PC-3 (cell line): ENCODE measurements around the gene SDK2. TPM values are rescaled to one million over a fixed set of nuclear protein-coding genes. Genes with fewer than 3 reads are reported as not detected.

Experiments used
- ATAC-seq: fragments of 200-7000 bp; cut with Tn5 transposase; 2 replicates; pipeline ENCODE4 v1.9.1; 2020; ENCODE audit warnings: mild to moderate bottlenecking, moderate library complexity
- BruUV-seq: library from RNA; stranded (reverse); fragments of 400-500 nt; replicated peaks from 2 replicates; lab custom pipeline; 2021; lab: Mats Ljungman, UMichigan
- CTCF ChIA-PET: fragments of 300-600 bp; sonication (Branson Sonifier 250); formaldehyde crosslinking; loops from one replicate; lab custom pipeline; 2022; ENCODE audit warnings: antibody characterized with exemption; lab: Charles Lee
- POLR2A ChIA-PET: fragments of 300-600 bp; sonication (Branson Sonifier 250); formaldehyde crosslinking; loops from one replicate; lab custom pipeline; 2022; ENCODE audit warnings: antibody characterized with exemption; ENCODE audit not compliant: unreplicated experiment; lab: Charles Lee
- DNase-seq: peaks from one replicate; pipeline ENCODE4 v3.0.0-alpha.2; 2015
- H2AFZ ChIP-seq: fragments of 300-600 bp; sonication (generic); 2 replicates; pipeline ENCODE4 v1.6.0; 2016; ENCODE audit warnings: antibody characterized with exemption, low read length
- H3F3A ChIP-seq: fragments of 300-600 bp; sonication (generic); one replicate; pipeline ENCODE4 v1.6.0; 2017; ENCODE audit warnings: antibody characterized with exemption, low read length, control low read depth, mild to moderate bottlenecking; ENCODE audit not compliant: unreplicated experiment
- H3K27ac ChIP-seq: fragments of 300-600 bp; sonication (generic); 2 replicates; pipeline ENCODE4 v1.5.1; 2016; ENCODE audit warnings: mild to moderate bottlenecking, low read length
- H3K27me3 ChIP-seq: fragments of 300-600 bp; sonication (generic); 2 replicates; pipeline ENCODE4 v1.6.1; 2016; ENCODE audit warnings: low read length, mixed read lengths
- H3K36me3 ChIP-seq: fragments of 300-600 bp; sonication (generic); 2 replicates; pipeline ENCODE4 v1.6.1; 2016; ENCODE audit warnings: low read depth, mixed run types, low read length, mixed read lengths
- H3K4me1 ChIP-seq: fragments of 300-600 bp; sonication (generic); 2 replicates; pipeline ENCODE4 v1.5.1; 2016; ENCODE audit warnings: low read length; ENCODE audit not compliant: insufficient read depth
- H3K4me2 ChIP-seq: fragments of 300-600 bp; sonication (generic); 2 replicates; pipeline ENCODE4 v1.6.0; 2016; ENCODE audit warnings: low read length
- H3K4me3 ChIP-seq: fragments of 300-600 bp; sonication (generic); 2 replicates; pipeline ENCODE4 v1.5.1; 2016; ENCODE audit warnings: mild to moderate bottlenecking, low read length, mixed read lengths
- H3K79me2 ChIP-seq: fragments of 300-600 bp; sonication (generic); 2 replicates; pipeline ENCODE4 v1.6.1; 2017; ENCODE audit warnings: low read length, mixed read lengths
- H3K9ac ChIP-seq: fragments of 300-600 bp; sonication (generic); 2 replicates; pipeline ENCODE4 v1.6.0; 2016; ENCODE audit warnings: mild to moderate bottlenecking, low read length
- H3K9me2 ChIP-seq: fragments of 300-600 bp; sonication (generic); replicated peaks from 2 replicates; pipeline ENCODE4 v1.6.1; 2016; ENCODE audit warnings: mixed run types, low read length, mixed read lengths
- H3K9me3 ChIP-seq: fragments of 300-600 bp; sonication (generic); 2 replicates; pipeline ENCODE4 v1.6.1; 2016; ENCODE audit warnings: low read length, mixed read lengths
- H4K20me1 ChIP-seq: fragments of 300-600 bp; sonication (generic); 2 replicates; pipeline ENCODE4 v1.6.1; 2016; ENCODE audit warnings: low read length, mixed read lengths
- CTCF ChIP-seq: fragments of 300-600 bp; sonication (generic); conservative IDR thresholded peaks from 2 replicates; pipeline ENCODE4 v1.5.1; 2017; ENCODE audit warnings: antibody characterized with exemption, low read depth, mild to moderate bottlenecking, low read length
- EZH2 ChIP-seq: fragments of 300-600 bp; sonication (generic); IDR thresholded peaks from one replicate; pipeline ENCODE4 v1.6.1; 2017; ENCODE audit warnings: antibody characterized with exemption, mild to moderate bottlenecking, low read length; ENCODE audit not compliant: unreplicated experiment
- EZH2phosphoT487 ChIP-seq: fragments of 300-600 bp; sonication (generic); IDR thresholded peaks from 2 replicates; pipeline ENCODE4 v1.6.1; 2018; ENCODE audit warnings: mild to moderate bottlenecking, antibody characterized with exemption, low read length, borderline replicate concordance
- intact Hi-C: fragments of 100-400 bp; cut with micrococcal nuclease; formaldehyde crosslinking; loops from 2 replicates; pipeline ENCODE4 v1.9.0; 2023
- total RNA-seq: library from RNA; depleted of rRNA; stranded (reverse); fragments of >200 nt; gene quantifications from 2 replicates; pipeline ENCODE4 v1.2.3, GENCODE V29; 2014

SDK2 gene
- total RNA-seq, 1 experiment from 2014 or later: 0.07 TPM

GRCh38 chr17:73348829-73349095 lies 295.5 kb downstream of the SDK2 start:
- TF ChIP-seq CTCF: no peak
- no peak for TF ChIP-seq EZH2
- TF ChIP-seq EZH2phosphoT487: no peak
- no peaks in the 10 kb centered on the region for H3F3A ChIP-seq
- POLR2A ChIA-PET: no interaction called here
- ATAC-seq (no peak), DNase-seq (no peak)
- H3K9me2 ChIP-seq: no peaks in the 10 kb centered on the region
- H3K79me2 ChIP-seq: no peaks in the 10 kb centered on the region
- no peaks in the 10 kb centered on the region for H3K36me3 ChIP-seq
- H3K4me1 ChIP-seq: no peaks in the 10 kb centered on the region
- no peak overlapping the region for H3K27ac ChIP-seq
- no peak overlapping the region for H3K9ac ChIP-seq
- H4K20me1 ChIP-seq: no peaks in the 10 kb centered on the region
- CTCF ChIA-PET: no interaction called here
- no peaks in the 10 kb centered on the region for H3K9me3 ChIP-seq
- no peaks in the 10 kb centered on the region for H3K27me3 ChIP-seq
- H2AFZ ChIP-seq: no peak overlapping the region
- intact Hi-C loops: no loop called here
- H3K4me3 ChIP-seq: no peak overlapping the region
- no TSS peak for BruUV-seq
- H3K4me2 ChIP-seq: no peak overlapping the region

- no peak for TF ChIP-seq EZH2phosphoT487
- no peak for TF ChIP-seq CTCF
- no peak for TF ChIP-seq EZH2
- H3F3A ChIP-seq: no peaks in the 10 kb centered on the region
- H2AFZ ChIP-seq: no peak overlapping the region
- no peak overlapping the region for H3K9ac ChIP-seq
- ChIA-PET CTCF (no interaction called here), POLR2A (no interaction called here)
- no peaks in the 10 kb centered on the region for H3K36me3 ChIP-seq
- H3K27me3 ChIP-seq: no peaks in the 10 kb centered on the region
- H3K27ac ChIP-seq: no peak overlapping the region
- intact Hi-C loops: no loop called here
- no peak for ATAC-seq
- no peaks in the 10 kb centered on the region for H3K79me2 ChIP-seq
- BruUV-seq: no TSS peak
- H3K4me3 ChIP-seq: no peak overlapping the region
- H3K4me2 ChIP-seq: no peak overlapping the region
- no peaks in the 10 kb centered on the region for H4K20me1 ChIP-seq
- no peak for DNase-seq
- H3K4me1 ChIP-seq: no peaks in the 10 kb centered on the region
- no peaks in the 10 kb centered on the region for H3K9me3 ChIP-seq
- H3K9me2 ChIP-seq: no peaks in the 10 kb centered on the region
These were observed 296.0 kb downstream of the SDK2 start for GRCh38 chr17:73348018-73348828.

- TF ChIP-seq EZH2: no peak
- no peak for TF ChIP-seq CTCF
- no peak for TF ChIP-seq EZH2phosphoT487
- H3F3A ChIP-seq: no peaks in the 10 kb centered on the region
- no peaks in the 10 kb centered on the region for H3K27me3 ChIP-seq
- H3K27ac ChIP-seq: no peak overlapping the region
- H3K9ac ChIP-seq: no peak overlapping the region
- ATAC-seq (no peak), DNase-seq (no peak)
- H3K4me2 ChIP-seq: no peak overlapping the region
- no peaks in the 10 kb centered on the region for H3K36me3 ChIP-seq
- H3K4me3 ChIP-seq: no peak overlapping the region
- ChIA-PET POLR2A (no interaction called here), CTCF (no interaction called here)
- H3K79me2 ChIP-seq: no peaks in the 10 kb centered on the region
- no peaks in the 10 kb centered on the region for H3K9me2 ChIP-seq
- no peak overlapping the region for H2AFZ ChIP-seq
- intact Hi-C loops: no loop called here
- no peaks in the 10 kb centered on the region for H4K20me1 ChIP-seq
- no peaks in the 10 kb centered on the region for H3K9me3 ChIP-seq
- H3K4me1 ChIP-seq: peaks cover 7% of the 10 kb centered on the region
- no TSS peak for BruUV-seq
These were observed 296.9 kb downstream of the SDK2 start for GRCh38 chr17:73347351-73347750.
